B cell (primary cell): ENCODE measurements around the gene THADA.

Source experiments
- CTCF ChIP-seq: fragments of 200-600 bp; IDR thresholded peaks from one replicate; pipeline ENCODE4 v1.8.0; 2022; ENCODE audit warnings: antibody characterized with exemption, mild to moderate bottlenecking
- EZH2 ChIP-seq: IDR thresholded peaks from 2 replicates; pipeline ENCODE4 v1.6.1; 2012; ENCODE audit warnings: borderline replicate concordance, low read depth, mild to moderate bottlenecking, moderate library complexity, low read length; ENCODE audit not compliant: insufficient read depth, poor library complexity, severe bottlenecking

DNA sequence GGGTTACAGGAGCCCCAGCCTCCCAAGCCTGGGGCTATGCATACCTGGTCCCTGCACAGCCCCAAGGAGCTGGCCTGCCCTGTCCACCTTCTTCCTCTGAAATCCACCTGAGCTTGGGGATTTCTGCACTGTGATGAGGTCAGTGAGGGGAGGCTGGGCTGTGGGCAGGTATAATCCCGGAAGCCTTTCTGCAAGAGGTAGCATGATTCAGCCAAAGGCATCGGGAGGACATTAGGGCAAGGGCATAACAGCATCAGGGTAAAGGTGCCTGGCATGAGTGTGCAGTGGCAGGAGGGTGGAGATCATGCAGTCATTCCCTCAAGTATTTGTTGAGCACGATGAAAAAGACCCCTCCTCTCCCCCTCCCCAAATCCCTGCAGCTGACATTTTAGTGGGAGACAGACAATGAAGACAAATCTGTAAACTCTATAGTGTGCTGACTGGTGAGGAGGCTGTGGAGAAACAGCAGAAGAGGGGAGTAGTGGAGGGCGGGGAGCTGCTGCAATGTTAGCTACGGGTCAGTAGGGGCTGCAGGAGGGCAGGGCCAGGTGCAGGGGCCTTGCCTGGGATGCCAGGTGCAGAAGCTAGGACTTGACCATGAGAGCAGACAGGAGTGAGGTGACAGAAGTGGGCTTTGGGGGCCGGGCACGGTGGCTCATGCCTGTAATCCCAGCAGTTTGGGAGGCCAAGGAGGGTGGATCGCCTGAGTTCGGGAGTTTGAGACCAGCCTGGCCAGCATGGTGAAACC is 388.1 kb downstream of the THADA start:
- TF ChIP-seq EZH2 = no peak
- no peak for TF ChIP-seq CTCF
